Panc1 (cell line): ENCODE measurements around the gene MEGF9. TPM values are rescaled to one million over a fixed set of nuclear protein-coding genes. Genes with fewer than 3 reads are reported as not detected.

Source experiments
- ATAC-seq: fragments of 200-7000 bp; cut with Tn5 transposase; 2 replicates; pipeline ENCODE4 v1.9.1; 2020; ENCODE audit warnings: mild to moderate bottlenecking, moderate library complexity
- BruUV-seq: library from RNA; stranded (reverse); fragments of 400-500 nt; replicated peaks from 2 replicates; lab custom pipeline; 2021; lab: Mats Ljungman, UMichigan
- CTCF ChIA-PET: fragments of 300-600 bp; sonication (Branson Sonifier 250); formaldehyde crosslinking; loops from one replicate; lab custom pipeline; 2022; ENCODE audit warnings: antibody characterized with exemption; lab: Charles Lee
- POLR2A ChIA-PET: fragments of 300-600 bp; sonication (Branson Sonifier 250); formaldehyde crosslinking; loops from one replicate; lab custom pipeline; 2022; ENCODE audit warnings: antibody characterized with exemption; lab: Charles Lee
- DNase-seq: peaks from one replicate; pipeline ENCODE4 v3.0.0-alpha.2; 2010; ENCODE audit warnings: low read depth, low spot score
- H3K27ac ChIP-seq: 2 replicates; pipeline ENCODE4 v1.5.1; 2011; ENCODE audit warnings: mild to moderate bottlenecking, low read length, inconsistent platforms
- H3K27me3 ChIP-seq: fragments of 200-500 bp; sonication (Bioruptor generic); 2 replicates; pipeline ENCODE4 v1.6.0; 2014; ENCODE audit warnings: low read length, inconsistent platforms; ENCODE audit not compliant: control insufficient read depth, insufficient read depth
- H3K36me3 ChIP-seq: fragments of 200-500 bp; sonication (Bioruptor generic); 2 replicates; pipeline ENCODE4 v1.5.1; 2014; ENCODE audit warnings: inconsistent platforms, mild to moderate bottlenecking, low read length, moderate library complexity; ENCODE audit not compliant: control insufficient read depth, insufficient read depth
- H3K4me1 ChIP-seq: 2 replicates; pipeline ENCODE4 v1.5.1; 2011; ENCODE audit warnings: inconsistent platforms, mild to moderate bottlenecking, low read length, moderate library complexity; ENCODE audit not compliant: control insufficient read depth, insufficient read depth
- H3K4me3 ChIP-seq, 2 experiments: 2 replicates each; pipeline ENCODE4 v1.5.1; 2011 to 2012; ENCODE audit warnings: low read depth in 2 of 2, low read length in 2 of 2, mild to moderate bottlenecking in 2 of 2, inconsistent platforms in 1 of 2, moderate library complexity in 1 of 2
- H3K9me3 ChIP-seq: fragments of 200-500 bp; sonication (Bioruptor generic); 2 replicates; pipeline ENCODE4 v1.5.1; 2014; ENCODE audit warnings: low read depth, mild to moderate bottlenecking, inconsistent platforms, low read length, moderate library complexity; ENCODE audit not compliant: control insufficient read depth, insufficient read depth
- POLR2AphosphoS5 ChIP-seq: IDR thresholded peaks from 2 replicates; pipeline ENCODE4 v1.6.1; 2012; ENCODE audit warnings: mild to moderate bottlenecking, low read depth, low read length, moderate library complexity
- SIN3A ChIP-seq: IDR thresholded peaks from 2 replicates; pipeline ENCODE4 v1.6.1; 2012; ENCODE audit warnings: low read depth, mild to moderate bottlenecking, low read length, moderate library complexity, borderline replicate concordance; ENCODE audit not compliant: insufficient read depth
- TCF7L2 ChIP-seq: IDR thresholded peaks from 2 replicates; pipeline ENCODE4 v1.6.1; 2011; ENCODE audit warnings: mild to moderate bottlenecking, low read depth, low read length, inconsistent platforms
- in situ Hi-C: cut with HindIII; loops from 2 replicates; pipeline ENCODE4 v1.10.0; 2016; ENCODE audit warnings: low sequenced_read_pairs, low pct_unique_long_range_greater_than_20kb
- intact Hi-C: fragments of 100-400 bp; cut with micrococcal nuclease; formaldehyde crosslinking; loops from one replicate; pipeline ENCODE4 v1.10.0; 2022; ENCODE audit not compliant: unreplicated experiment
- total RNA-seq: library from RNA; stranded (reverse); gene quantifications from one replicate; pipeline ENCODE4 v1.2.1, GENCODE V29; 2021; ENCODE audit not compliant: unreplicated experiment
- TF ChIP-seq, protein P1 (sequence below): fragments of 450-650 bp; IDR thresholded peaks from 2 replicates; pipeline ENCODE4 v1.5.1; 2017; ENCODE audit warnings: mild to moderate bottlenecking
- TF ChIP-seq, protein P2 (sequence below), 2 experiments: IDR thresholded peaks; 2 replicates each; pipeline ENCODE4 v1.6.1; 2011 to 2012; ENCODE audit warnings: low read depth in 2 of 2, control low read depth in 1 of 2, low read length in 1 of 2, mild to moderate bottlenecking in 1 of 2, moderate library complexity in 1 of 2; ENCODE audit not compliant: insufficient read depth in 1 of 2

The MEGF9 gene
- total RNA-seq, 1 experiment from 2014 or later = 6.3 TPM

DNA sequence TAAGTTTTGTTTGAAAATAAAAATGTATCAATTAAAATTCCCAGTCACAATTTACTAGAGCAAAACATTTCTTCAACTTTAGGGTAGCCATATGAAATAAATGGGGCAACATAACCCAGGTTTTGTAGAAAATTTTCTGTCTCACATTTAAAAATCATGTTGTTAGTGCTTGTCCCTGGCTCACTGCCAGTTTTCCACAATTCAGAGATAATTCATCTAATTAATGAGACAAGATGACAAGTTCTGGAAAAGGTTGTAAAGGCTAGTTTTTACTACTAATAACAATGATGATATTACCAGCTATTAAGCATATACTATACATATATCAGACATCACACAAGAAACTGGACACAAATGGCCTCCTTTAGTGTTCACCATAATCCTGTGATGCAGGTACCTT is 45.9 kb downstream of the MEGF9 start:
- CTCF ChIA-PET = interaction anchor here (0.6 kb wide), 1 partner anchor 52 kb away, joined by 3 read pairs; no protein-coding TSS in a partner anchor
- in situ Hi-C loops = no loop called here

DNA sequence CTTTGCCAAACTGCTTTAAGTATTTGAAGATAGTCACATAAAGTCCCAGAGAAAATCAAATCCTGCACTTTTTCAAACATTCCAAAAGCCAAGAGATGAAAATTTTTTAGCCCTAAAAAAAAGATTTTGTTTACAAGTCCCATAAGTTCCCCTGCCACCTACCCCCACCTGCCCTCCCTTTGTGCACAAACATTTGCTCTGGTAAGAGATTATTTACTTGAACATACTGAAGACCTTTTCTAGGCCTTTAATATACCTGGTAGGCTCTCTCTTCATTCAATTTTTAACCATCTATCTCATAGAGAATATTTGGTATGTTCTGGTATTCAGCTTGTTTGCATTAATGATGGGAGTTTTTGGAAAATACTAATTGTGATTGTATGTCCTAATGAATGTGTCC is 50.3 kb downstream of the MEGF9 start:
- ATAC-seq (no peak), DNase-seq (no peak)
- H3K4me1 ChIP-seq = no peaks in the 10 kb centered on the region
- ChIA-PET CTCF (no interaction called here), POLR2A (no interaction called here)
- H3K9me3 ChIP-seq = no peaks in the 10 kb centered on the region
- intact Hi-C loops = no loop called here
- no peaks in the 10 kb centered on the region for H3K36me3 ChIP-seq
- no peaks in the 10 kb centered on the region for H3K27me3 ChIP-seq
- no TSS peak for BruUV-seq
- no peak overlapping the region for H3K27ac ChIP-seq
- in situ Hi-C loops = no loop called here
- no peak overlapping the region for H3K4me3 ChIP-seq
- TF ChIP-seq, protein P1, sequence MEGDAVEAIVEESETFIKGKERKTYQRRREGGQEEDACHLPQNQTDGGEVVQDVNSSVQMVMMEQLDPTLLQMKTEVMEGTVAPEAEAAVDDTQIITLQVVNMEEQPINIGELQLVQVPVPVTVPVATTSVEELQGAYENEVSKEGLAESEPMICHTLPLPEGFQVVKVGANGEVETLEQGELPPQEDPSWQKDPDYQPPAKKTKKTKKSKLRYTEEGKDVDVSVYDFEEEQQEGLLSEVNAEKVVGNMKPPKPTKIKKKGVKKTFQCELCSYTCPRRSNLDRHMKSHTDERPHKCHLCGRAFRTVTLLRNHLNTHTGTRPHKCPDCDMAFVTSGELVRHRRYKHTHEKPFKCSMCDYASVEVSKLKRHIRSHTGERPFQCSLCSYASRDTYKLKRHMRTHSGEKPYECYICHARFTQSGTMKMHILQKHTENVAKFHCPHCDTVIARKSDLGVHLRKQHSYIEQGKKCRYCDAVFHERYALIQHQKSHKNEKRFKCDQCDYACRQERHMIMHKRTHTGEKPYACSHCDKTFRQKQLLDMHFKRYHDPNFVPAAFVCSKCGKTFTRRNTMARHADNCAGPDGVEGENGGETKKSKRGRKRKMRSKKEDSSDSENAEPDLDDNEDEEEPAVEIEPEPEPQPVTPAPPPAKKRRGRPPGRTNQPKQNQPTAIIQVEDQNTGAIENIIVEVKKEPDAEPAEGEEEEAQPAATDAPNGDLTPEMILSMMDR = no peak
- TF ChIP-seq, protein P2, sequence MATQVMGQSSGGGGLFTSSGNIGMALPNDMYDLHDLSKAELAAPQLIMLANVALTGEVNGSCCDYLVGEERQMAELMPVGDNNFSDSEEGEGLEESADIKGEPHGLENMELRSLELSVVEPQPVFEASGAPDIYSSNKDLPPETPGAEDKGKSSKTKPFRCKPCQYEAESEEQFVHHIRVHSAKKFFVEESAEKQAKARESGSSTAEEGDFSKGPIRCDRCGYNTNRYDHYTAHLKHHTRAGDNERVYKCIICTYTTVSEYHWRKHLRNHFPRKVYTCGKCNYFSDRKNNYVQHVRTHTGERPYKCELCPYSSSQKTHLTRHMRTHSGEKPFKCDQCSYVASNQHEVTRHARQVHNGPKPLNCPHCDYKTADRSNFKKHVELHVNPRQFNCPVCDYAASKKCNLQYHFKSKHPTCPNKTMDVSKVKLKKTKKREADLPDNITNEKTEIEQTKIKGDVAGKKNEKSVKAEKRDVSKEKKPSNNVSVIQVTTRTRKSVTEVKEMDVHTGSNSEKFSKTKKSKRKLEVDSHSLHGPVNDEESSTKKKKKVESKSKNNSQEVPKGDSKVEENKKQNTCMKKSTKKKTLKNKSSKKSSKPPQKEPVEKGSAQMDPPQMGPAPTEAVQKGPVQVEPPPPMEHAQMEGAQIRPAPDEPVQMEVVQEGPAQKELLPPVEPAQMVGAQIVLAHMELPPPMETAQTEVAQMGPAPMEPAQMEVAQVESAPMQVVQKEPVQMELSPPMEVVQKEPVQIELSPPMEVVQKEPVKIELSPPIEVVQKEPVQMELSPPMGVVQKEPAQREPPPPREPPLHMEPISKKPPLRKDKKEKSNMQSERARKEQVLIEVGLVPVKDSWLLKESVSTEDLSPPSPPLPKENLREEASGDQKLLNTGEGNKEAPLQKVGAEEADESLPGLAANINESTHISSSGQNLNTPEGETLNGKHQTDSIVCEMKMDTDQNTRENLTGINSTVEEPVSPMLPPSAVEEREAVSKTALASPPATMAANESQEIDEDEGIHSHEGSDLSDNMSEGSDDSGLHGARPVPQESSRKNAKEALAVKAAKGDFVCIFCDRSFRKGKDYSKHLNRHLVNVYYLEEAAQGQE (IDR thresholded peaks at IDR 0.05; ENCODE audit: insufficient read depth in 1 of 2, low read depth in 2 of 2, low read length in 1 of 2) = no peak
- no peak for TF ChIP-seq POLR2AphosphoS5

More for the DNA sequence above, 45.9 kb downstream of the MEGF9 start:
- H3K27me3 ChIP-seq = no peaks in the 10 kb centered on the region
- intact Hi-C loops = no loop called here
- POLR2A ChIA-PET = no interaction called here
- no peaks in the 10 kb centered on the region for H3K4me1 ChIP-seq
- no peak for DNase-seq
- BruUV-seq = no TSS peak
- no peak overlapping the region for H3K27ac ChIP-seq
- TF ChIP-seq POLR2AphosphoS5 (no peak), TCF7L2 (no peak)
- TF ChIP-seq, protein P1 = no peak
- H3K9me3 ChIP-seq = no peaks in the 10 kb centered on the region
- no peaks in the 10 kb centered on the region for H3K36me3 ChIP-seq
- ATAC-seq = no peak
- no peak overlapping the region for H3K4me3 ChIP-seq

DNA sequence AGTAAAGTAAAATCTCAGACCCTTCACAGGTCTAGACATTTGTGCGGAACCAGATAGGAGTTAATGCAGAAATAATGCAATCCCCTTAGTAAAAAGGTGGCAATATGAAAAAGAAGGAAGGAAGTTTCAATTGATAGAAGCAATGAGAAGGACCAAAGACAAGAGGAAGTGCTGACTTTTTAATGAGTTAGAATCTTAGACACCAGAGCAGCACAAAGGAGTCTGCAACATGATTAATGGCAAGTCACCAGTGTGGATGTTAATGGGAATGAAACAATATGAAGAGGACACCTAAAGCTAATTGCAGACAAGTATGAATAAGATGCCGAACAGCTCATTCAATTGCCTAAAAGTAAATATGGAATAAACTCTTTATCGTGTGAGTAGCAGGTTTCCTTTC is 50.9 kb downstream of the MEGF9 start:
- no peaks in the 10 kb centered on the region for H3K4me1 ChIP-seq
- TF ChIP-seq POLR2AphosphoS5 = no peak
- no peak for TF ChIP-seq TCF7L2
- no peak for TF ChIP-seq SIN3A
- TF ChIP-seq, protein P2 (IDR thresholded peaks at IDR 0.05; ENCODE audit: insufficient read depth in 1 of 2, low read depth in 2 of 2, low read length in 1 of 2) = no peak
- TF ChIP-seq, protein P1 = no peak
- no peaks in the 10 kb centered on the region for H3K9me3 ChIP-seq
- H3K27ac ChIP-seq = no peak overlapping the region
- no peaks in the 10 kb centered on the region for H3K36me3 ChIP-seq
- in situ Hi-C loops = no loop called here
- no TSS peak for BruUV-seq
- intact Hi-C loops = no loop called here
- no peaks in the 10 kb centered on the region for H3K27me3 ChIP-seq
- ChIA-PET CTCF (no interaction called here), POLR2A (no interaction called here)
- DNase-seq (no peak), ATAC-seq (no peak)
- no peak overlapping the region for H3K4me3 ChIP-seq
